NCI-H1436 treated with DMSO at 0.1 percent for 48 hours (cell line): ENCODE measurements around the gene CAPN12.

Source experiments
- DNase-seq: peaks from one replicate; lab custom pipeline; 2025; lab: John Stamatoyannopoulos, UW

Gene CAPN12

DNA sequence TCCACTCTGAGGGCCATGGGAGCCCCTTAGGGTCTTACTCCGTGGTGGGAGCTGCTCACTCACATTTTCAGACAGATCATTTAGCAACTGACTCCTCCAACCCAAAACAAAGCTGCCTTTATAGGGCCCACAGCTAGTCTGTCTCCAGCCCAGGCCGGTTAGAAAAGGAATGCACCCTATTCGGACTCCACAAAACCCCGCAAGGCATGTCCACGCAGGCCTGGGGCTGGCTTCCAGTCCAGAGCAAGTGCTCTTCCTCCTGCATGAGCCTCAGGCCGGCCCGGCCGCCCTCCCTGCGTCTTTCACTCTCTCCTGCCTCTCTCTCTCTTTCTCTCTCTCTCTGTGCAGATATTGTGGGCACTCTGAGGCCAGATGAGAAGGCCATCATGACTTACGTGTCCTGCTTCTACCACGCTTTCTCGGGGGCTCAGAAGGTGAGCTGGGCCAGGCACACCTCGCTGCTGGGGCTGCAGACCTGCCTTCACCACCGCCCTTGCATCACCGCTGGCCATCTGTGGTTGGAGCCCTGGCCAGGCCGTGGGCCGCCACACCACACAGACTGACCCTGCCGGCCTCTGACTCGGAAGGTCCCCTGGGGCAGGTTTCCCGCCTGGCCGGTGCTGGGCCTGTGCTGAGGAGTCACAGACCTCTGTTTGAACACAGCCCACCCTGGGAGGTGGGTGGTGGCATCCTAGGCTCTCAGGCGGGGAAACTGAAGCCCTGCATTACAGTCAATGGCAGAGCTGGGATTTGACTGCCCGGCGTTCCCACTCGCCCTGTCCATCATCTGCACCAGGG, 33.1 kb downstream of the CAPN12 start:
- no peak for DNase-seq

DNA sequence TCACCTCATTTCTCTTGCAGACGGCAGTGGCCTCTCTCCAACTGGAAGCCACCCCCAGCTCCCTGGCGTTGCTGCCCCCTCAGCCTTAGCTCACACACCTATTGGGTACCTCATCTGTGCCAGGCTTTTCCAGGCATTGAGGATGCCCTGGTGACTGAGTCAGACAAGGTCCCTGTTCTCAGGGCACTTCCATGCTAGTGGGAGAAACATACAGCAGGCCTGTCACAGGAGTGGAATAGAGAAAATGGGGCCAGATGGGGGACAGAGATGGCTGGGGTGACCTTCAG, 33.9 kb downstream of the CAPN12 start:
- no peak for DNase-seq

DNA sequence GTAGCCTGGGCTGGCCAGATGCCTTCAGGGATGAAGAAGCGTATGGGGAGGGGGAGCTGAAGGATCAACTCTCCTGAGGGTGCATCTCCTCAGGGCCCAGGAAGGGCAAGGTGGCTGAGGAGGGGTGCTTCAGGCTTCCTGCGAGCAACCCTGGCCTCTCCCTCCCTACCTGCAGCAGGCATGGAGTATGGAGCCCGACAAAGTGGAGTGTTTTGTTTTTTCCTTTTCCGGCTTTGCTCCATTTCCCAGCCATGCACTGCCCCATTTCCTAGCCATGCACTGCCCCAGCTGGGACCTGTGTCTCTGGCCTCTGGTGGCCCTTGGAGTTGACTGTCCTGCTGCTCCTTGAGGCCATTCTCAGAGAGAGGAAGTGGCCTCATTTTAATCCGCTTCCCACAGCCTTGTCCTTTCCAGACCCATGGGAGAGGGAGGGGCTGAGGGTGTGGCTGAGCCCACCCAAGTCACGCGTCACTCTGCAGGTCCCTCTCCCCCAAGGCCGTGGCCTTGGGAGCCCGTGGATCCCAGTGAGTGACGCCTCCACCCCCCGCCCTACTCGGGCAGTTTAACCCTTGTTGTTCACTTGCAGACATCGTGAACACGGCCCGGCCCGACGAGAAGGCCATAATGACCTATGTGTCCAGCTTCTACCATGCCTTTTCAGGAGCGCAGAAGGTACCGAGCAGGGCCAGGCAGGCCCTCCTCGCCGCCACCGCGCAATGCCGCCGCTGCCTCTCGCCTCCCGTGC, 34.4 kb downstream of the CAPN12 start:
- DNase-seq = no peak

DNA sequence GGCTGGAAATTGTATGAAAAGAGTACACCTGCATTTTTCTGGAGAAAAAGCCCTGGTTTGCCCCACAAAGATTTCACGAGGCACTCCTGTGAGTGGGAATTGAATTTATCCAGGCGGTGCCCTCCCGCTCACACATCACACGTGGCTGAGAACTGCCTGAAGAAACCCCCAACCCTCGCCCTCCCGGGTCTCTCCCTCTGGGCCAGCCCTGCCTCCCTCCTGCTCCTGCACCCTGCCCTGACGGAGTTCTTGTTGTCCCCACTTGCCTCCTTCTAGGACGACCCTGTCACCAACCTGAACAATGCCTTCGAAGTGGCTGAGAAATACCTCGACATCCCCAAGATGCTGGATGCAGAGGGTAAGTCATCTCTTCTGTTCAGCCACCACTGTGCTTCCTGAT, 35.2 kb downstream of the CAPN12 start:
- DNase-seq = no peak

DNA sequence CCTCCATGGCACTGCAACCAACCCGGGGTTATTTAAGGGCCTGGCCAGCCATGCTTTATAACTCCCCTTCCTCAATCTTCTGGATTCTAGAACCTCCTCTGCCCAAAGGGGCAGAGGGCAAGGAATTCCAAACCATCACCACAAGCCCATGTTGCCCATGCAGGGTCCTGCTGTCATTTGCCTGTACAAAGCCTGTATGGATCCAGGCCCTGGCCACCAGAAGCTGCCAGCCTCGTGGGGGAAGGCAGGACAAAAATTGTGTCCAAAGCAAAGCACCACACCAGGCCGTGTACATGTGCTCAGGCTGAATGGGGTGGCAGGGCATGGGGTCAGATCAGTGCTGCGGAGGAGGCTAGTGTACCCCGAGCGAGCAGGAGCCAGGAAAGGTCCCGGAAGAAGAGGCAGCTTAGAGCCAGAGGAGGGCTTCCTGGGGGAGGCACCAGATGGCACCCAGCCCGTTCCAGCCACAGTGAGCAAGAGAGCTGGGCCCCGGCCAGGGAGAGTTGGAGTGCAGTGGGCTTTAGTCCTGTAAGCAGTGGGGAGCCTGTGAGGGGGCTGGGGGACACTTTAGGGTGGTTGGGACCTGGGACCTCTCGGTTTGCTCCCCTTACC, 35.8 kb downstream of the CAPN12 start:
- DNase-seq = no peak

DNA sequence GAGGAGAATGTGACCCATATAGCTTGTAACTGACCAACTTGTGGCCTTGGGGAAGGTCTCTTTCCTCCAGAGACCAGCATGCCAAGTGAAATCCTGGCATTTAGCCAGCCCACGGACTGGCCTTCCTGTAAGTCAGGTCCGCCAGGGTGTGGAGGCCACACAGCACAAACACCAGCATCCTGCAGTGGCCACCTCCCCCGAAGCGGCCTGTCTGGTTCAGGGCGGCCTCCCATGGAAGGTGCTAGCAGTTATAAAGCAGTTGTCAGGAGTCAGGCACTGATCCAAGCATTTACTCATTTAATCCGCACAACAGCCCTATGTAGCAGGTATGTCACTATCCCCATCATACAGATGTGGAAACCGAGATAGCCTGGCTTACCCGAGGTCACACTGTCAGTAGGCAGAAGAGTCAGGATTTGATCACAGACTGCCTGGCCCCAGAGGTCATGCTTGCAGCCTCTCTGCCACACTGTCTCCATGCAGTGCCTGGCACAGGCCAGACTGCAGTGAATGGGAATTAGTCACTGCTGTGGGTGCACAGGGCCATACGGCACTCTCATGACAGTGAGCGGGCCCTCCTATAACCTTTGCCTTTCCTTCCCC, 36.7 kb downstream of the CAPN12 start:
- no peak for DNase-seq

DNA sequence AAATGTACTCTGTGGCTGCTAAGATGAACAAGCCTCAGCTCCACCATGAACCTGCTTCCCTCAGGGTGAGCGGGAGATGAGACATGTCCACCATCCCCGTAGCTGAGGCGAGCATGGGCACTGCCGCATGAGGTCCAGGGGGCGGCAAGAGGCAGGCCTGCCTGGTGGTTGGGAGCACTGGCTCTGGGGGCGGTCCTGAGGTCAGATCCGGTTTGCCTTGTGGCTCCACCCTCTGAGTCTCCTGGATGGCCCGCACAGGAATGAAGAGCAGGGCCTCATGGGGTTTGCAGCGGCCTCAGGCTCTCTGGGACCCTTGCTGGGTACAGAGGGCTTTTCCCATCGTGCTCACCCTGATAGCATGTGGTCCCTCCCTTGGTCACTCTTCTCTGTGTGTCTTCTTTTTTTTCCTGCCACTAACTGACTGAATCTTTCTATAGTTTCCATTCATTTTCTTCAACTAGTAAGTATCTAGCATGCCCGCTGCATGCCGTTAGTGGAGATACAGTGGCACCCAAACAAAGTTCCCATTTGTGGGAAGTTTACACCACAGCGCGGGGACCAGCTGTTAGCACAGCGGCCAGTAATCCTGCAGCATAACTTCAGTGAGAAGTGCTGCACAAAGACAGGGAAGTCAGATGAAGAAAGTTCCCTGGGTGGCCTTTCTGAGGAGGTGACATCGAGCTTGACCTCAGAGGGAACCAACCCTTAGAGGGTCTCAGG, 37.3 kb downstream of the CAPN12 start:
- DNase-seq = no peak

DNA sequence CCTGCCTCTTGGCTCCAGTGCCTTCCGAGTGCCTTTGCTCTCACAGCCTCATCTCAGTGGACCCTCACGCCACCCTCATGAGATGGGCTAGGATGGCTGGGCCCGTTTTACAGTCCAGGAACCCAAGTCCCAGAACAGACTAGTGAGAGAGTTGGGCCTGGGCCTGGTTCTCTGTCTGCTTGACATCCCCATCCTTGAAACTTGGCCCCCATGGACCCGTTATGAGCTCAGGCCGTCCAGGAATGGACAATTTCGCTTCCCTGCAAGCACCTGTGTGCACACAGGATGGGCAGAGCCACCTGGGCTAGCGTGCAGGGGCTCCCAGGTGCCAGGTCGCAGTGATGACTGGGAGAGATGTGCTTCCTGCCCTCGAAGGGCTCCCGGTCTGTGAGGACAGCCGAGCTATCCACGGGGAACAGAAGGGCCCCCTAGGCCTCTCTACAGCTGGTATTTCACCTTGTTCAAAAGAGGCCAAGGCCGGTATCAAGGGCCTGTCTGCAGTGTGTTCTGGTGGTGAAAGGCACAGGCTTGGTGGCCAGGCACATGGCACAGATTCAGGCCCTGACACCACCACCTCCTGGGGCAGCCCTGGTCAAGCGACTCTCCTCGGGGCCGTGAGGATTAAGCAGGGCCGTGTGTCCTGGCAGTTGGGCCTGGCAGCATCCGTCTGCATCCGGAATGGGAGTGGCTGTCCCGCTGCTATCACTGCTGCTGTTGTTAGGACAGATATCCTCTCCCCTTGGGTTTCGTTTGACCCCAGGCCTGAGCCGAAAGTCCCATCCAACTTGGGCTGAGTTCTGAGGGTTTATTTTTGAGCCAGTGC, 38.9 kb downstream of the CAPN12 start:
- DNase-seq = no peak

DNA sequence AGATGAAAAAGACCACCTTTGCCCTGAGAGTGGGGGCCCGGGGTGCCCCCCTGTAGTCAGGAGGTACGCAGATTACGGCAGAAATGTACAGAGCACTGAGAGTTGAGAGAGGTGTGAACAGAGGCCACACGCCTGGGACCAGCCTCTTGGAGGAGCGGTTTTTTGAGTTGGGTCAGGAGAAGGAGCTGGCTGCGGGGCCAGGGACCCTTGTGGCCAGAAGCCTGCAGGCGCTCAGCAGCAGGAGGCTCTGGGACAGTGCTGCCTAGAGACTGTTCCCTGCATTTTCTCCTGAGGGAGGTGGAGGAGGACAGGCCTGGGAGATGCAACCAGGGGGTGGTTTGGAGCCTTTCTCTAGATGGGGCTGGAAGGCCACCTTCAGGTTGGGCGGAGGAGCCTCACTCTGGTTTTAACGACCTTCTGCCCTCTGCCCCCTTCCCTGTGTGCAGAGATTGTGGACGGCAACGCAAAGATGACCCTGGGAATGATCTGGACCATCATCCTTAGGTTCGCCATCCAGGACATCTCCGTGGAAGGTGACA, 39.7 kb downstream of the CAPN12 start:
- no peak for DNase-seq

DNA sequence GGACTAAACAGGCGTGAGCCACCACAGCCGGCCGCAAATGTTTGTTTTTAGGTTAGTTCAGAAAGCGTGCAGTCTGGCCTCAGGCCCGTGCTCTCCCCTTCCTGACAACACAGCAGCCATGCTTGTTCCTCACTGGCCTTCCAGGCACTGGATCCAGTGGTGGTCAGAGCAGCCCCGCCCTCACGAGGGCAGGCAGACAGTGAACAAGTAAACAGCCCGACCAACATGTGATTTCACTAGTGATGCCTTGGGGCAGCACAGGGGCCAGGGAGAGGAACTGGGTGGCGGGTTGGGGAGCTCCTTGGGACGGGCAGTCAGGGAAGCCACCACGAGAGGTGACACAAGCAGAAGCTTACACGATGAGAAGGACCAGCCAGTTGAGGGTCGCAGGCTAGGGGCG, 40.8 kb downstream of the CAPN12 start:
- no peak for DNase-seq

DNA sequence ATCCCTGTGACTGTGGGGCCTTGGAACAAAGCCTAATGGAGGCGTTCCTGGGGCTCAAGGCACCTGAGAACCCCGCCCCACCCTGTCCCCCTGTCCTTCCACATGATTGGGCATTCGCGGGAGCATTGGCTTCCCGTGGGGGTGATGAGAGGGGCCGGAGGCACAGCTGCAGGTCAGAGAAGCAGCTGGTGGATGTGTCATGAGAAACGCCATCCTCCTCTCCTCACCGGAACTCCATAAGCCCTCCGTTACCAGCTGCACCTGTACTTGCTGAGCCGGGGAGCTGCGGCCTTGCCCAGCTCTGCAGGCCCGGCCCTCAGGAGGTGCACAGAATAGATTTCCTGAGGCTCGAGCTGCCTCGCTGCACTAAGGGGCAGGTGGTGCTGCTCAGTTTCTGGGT, 42.0 kb downstream of the CAPN12 start:
- no peak for DNase-seq

DNA sequence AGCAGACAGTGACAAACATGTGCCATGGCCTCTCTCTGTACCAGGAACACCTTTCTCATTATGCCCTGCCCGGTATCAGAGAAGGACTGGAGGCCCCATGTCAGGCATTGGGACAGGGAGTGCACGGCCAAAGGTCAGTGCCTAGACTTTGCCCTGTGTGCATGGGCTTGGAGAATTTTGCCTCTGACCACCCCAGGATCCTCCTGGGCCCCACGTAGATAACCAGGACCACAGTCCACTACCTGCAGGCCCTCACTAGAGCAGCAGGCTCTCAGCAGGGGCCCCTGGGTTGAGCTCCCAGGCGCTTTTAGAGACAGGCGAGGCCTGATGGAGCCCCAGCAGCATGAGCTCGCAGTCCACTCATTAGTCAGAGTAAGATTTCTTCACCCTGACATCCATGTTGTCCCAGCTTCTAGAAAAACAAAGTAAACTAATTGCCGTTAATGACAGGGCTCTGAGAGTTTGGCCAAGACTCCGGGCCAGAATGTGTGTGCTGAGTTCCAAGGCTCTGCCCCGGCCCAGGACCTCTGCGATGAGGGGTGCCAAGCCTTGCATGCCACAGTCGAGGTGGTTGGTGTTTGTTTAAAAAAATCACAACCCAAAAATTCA, 42.7 kb downstream of the CAPN12 start:
- DNase-seq = no peak

DNA sequence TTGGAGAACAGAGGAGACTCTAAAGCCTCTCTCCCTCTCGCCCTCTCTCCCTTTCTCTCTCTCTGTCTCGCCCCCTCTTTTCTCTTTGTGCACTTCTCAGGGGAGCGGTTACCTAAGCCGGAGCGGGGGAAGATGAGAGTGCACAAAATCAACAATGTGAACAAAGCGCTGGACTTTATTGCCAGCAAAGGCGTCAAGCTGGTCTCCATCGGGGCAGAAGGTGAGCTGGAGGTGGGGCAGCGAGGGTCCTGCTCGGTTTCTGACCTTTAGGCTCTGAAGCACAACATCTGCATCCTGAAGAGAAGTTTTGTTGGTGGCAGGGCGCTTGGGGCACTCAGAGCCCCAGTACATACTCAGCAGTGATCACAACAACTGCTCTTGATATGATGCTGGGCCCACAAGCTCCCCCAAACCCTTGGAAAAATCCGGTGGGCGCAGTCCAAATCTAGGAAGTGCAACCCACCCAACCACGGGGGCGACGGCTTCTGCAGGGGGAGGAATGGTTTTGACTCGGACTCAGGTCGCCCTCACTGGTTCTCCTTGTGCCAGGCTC, 43.3 kb downstream of the CAPN12 start:
- no peak for DNase-seq

DNA sequence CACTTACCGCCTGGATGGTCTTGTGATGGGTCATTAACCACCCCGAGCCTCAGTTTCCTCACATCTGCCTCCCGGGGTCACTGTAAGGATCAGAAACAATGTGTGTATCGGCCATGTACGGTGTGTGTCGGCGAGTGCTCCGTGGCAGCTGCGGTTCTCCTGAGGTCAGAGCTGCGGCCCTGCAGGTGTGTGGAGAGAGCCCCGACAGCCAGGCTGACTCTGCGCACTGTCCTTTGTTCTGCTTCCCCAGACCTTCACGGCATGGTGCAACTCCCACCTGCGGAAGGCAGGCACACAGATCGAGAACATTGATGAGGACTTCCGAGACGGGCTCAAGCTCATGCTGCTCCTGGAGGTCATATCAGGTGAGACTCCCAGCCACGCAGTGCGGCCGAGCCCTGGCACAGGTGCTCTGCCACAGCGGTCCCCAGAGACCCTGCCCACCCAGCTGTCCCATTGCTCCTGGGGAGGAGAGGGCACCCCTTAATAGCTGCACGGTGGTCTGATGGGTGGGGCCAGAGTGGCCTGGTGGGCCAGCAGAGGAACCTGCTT, 43.8 kb downstream of the CAPN12 start:
- no peak for DNase-seq

DNA sequence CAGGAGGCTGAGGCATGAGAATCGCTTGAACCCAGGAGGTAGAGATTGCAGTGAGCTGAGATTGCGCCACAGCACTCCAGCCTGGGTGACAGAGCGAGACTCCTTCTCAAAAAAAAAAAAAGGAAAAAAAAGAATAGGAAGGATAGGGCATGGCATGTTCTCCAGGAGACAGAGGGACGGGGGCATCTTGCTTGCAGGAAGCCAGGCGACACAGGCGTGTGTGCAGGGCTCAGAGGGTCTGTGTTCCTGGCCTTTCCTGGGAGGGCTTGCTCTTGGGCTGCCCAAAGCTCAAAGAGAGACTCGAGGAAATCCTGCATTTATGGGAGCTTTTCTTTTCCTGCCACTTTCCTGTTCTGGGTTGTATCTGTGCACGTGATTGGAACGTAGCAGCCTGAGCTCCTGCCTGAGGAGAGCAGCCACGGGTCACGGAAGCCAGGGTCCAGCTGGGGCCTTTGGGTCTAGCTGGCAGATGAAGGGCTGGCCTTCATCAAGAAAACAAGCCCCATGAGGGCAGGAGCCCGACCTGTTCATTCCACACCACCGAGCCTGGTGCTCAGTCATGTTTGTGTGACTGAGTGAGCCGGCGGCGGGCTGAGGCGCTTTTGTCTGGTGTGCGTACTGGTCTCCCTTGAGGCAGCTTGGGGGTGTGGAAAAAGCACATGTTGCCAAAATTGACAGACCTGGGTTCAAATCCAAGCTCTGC, 44.5 kb downstream of the CAPN12 start:
- DNase-seq = no peak

DNA sequence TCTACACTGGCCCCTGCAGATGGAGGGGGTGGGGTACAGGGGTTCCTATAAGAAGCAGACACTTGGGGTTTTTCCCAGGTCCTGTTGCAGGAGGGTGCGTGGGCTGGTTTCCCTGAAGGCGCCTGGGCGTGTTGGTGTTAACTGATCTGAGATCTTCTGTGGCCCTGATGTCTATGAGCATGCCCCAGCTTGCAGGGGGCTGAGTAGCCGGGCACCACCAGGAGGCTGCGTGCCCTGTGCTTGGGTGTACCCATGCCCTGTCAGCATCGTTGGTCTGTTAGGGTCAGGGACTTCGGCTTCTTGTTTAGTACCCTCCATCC, 45.3 kb downstream of the CAPN12 start:
- DNase-seq = no peak

DNA sequence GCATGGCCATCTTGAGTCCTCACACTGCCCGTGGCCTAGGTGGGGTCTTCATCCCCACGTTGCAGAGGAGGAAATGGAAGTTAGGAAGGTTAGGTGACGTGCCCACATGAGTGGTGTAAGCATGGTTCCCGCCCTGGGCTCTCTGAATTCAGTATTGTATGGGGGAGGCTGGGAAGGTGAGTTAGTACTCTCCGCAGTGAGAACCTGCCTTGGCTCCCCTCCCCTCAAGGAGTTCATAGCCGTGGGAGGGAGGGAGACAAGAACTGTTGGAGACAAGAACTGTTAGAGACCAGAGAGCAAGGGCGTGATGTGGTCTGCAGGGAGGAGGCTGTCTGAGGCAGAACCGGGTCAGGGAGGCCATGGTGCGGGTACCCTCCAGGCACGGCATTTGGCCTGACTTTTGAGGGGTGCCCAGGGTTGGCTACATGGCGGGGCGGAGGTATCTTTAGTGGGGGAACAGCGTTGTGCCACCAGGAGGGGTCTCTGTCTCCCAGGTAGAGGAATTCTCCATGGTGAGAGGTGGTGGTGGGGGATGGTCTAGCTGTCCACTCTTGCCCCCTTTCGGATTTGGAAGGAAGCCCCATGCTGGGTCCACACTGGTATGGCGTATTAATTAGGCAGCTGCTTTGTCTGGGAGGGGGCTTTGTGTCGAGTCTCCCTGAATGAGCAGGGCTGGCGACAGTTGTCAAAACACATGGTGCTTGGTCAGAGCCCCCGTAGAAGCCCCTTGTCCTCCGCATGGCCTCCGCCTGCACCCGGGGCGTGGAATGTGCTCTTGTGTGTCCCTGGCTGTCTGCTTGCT, 45.8 kb downstream of the CAPN12 start:
- DNase-seq = no peak

DNA sequence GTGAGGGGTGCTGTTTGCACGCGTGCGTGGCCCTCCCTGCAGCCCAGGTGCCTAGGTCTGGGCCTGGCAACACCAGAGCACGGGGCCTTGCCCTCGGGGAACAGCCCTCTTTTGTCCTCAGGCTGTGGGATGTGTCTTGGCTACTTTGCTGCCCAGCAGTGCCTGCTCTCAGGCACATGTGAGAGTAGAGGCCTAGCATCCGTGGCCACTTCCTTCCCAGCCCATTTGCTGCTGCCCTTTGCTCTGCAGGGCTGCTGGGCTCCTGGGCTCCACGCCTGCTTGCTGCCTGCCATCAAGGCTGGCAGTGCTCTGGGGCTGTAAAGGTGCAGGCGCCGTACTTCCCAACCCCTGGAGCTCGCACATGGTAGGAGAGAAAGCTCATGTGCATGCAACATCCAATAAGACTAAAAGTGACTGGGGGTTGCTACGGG, 46.6 kb downstream of the CAPN12 start:
- no peak for DNase-seq

DNA sequence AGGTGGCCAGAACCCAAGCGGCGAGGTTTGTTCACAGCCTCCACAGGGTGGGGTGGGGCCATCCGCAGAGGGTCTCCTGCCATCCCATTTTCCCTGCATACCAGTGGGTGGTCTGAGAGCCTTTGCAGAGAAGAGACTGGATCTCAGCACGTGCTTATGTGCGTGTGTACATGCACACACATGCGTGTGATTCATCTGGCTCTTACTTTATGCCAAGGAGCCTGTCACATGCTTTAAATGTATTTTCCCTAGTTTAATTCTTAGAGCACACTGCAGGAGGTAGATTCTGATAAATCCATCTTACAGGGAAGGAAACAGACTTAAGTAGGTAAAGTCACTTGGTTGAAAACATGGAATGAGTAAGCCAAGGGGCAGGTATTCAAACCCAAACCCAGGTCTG, 47.1 kb downstream of the CAPN12 start:
- no peak for DNase-seq
